PC-9 (cell line): Measurements from ENCODE around the gene PHACTR3. TPM values are rescaled to one million over a fixed set of nuclear protein-coding genes. Genes with fewer than 3 reads are reported as not detected.

Experiments used
- BruUV-seq: library from RNA; stranded (reverse); fragments of 400-500 nt; replicated peaks from 2 replicates; lab custom pipeline; 2021; lab: Mats Ljungman, UMichigan
- CTCF ChIA-PET: fragments of 300-600 bp; sonication (Branson Sonifier 250); formaldehyde crosslinking; loops from one replicate; lab custom pipeline; 2022; ENCODE audit warnings: antibody characterized with exemption; lab: Charles Lee
- POLR2A ChIA-PET: fragments of 300-600 bp; sonication (Branson Sonifier 250); formaldehyde crosslinking; loops from one replicate; lab custom pipeline; 2022; ENCODE audit warnings: antibody characterized with exemption; ENCODE audit not compliant: unreplicated experiment; lab: Charles Lee
- DNase-seq, 2 experiments: peaks; one replicate each; pipeline versions ENCODE4 v3.0.0 to v3.0.0-alpha.2; 2015 to 2022; ENCODE audit warnings: mixed read lengths in 1 of 2
- H2AFZ ChIP-seq: fragments of 200-600 bp; sonication (generic); 2 replicates; pipeline ENCODE4 v1.8.1; 2017; ENCODE audit warnings: antibody characterized with exemption
- H3F3A ChIP-seq: fragments of 200-600 bp; sonication (generic); 2 replicates; pipeline ENCODE4 v1.8.1; 2017; ENCODE audit warnings: antibody characterized with exemption, mild to moderate bottlenecking, low read depth; ENCODE audit not compliant: insufficient read depth
- H3K27ac ChIP-seq: fragments of 200-600 bp; sonication (generic); 2 replicates; pipeline ENCODE4 v1.6.1; 2016; ENCODE audit warnings: mixed run types
- H3K27me3 ChIP-seq: fragments of 200-600 bp; sonication (generic); 2 replicates; pipeline ENCODE4 v1.6.1; 2016; ENCODE audit warnings: low read depth, mixed run types; ENCODE audit not compliant: insufficient read depth
- H3K36me3 ChIP-seq: fragments of 200-600 bp; sonication (generic); 2 replicates; pipeline ENCODE4 v1.6.1; 2016; ENCODE audit warnings: low read depth, mixed run types
- H3K4me1 ChIP-seq: fragments of 200-600 bp; sonication (generic); replicated peaks from 2 replicates; pipeline ENCODE4 v1.6.1; 2016; ENCODE audit warnings: mixed run types; ENCODE audit not compliant: insufficient read depth
- H3K4me2 ChIP-seq: fragments of 200-600 bp; sonication (generic); 2 replicates; pipeline ENCODE4 v1.6.1; 2017; ENCODE audit warnings: mixed run types
- H3K4me3 ChIP-seq: fragments of 200-600 bp; sonication (generic); 2 replicates; pipeline ENCODE4 v1.6.1; 2016; ENCODE audit warnings: mixed run types
- H3K79me2 ChIP-seq: fragments of 200-600 bp; sonication (generic); 2 replicates; pipeline ENCODE4 v1.6.1; 2017; ENCODE audit warnings: low read depth, mixed run types
- H3K9me2 ChIP-seq: fragments of 200-600 bp; sonication (generic); 2 replicates; pipeline ENCODE4 v1.8.1; 2017; ENCODE audit warnings: mild to moderate bottlenecking; ENCODE audit not compliant: insufficient read depth
- H3K9me3 ChIP-seq: fragments of 200-600 bp; sonication (generic); 2 replicates; pipeline ENCODE4 v1.8.1; 2016; ENCODE audit warnings: low read depth; ENCODE audit not compliant: insufficient read depth
- H4K20me1 ChIP-seq: fragments of 200-600 bp; sonication (generic); 2 replicates; pipeline ENCODE4 v1.8.1; 2017; ENCODE audit not compliant: insufficient read depth
- CTCF ChIP-seq: fragments of 200-600 bp; sonication (generic); conservative IDR thresholded peaks from 2 replicates; pipeline ENCODE4 v1.6.1; 2017; ENCODE audit warnings: mixed run types, antibody characterized with exemption, mild to moderate bottlenecking, moderate library complexity
- EZH2 ChIP-seq: fragments of 200-600 bp; sonication (generic); IDR thresholded peaks from 2 replicates; pipeline ENCODE4 v1.8.0; 2017; ENCODE audit warnings: antibody characterized with exemption, low read depth
- intact Hi-C: fragments of 100-400 bp; cut with micrococcal nuclease; formaldehyde crosslinking; loops from one replicate; pipeline ENCODE4 v1.10.0; 2022; ENCODE audit not compliant: unreplicated experiment
- total RNA-seq: library from RNA; stranded (reverse); gene quantifications from 2 replicates; pipeline ENCODE4 v1.2.3, GENCODE V29; 2021

PHACTR3 gene
- total RNA-seq, 1 experiment from 2014 or later, result 0.41 TPM

GRCh38 chr20:59785669-59785959 is 181.3 kb downstream of the PHACTR3 start:
- POLR2A ChIA-PET, result no interaction called here
- Histone ChIP-seq H2AFZ (no peak overlapping the region), H3K79me2 (no peaks in the 10 kb centered on the region), H3K36me3 (no peaks in the 10 kb centered on the region), H4K20me1 (no peaks in the 10 kb centered on the region), H3K4me2 (no peak overlapping the region), H3K4me3 (no peak overlapping the region), H3F3A (no peaks in the 10 kb centered on the region), H3K9me3 (no peaks in the 10 kb centered on the region), H3K27ac (no peak overlapping the region), H3K4me1 (no peaks in the 10 kb centered on the region), H3K9me2 (no peaks in the 10 kb centered on the region), H3K27me3 (peaks cover 17% of the 10 kb centered on the region; the same call in 1 of the 2 replicates)
- intact Hi-C loops, result no loop called here
- TF ChIP-seq EZH2, result no peak
- TF ChIP-seq CTCF, result no peak
- no peak for DNase-seq
- CTCF ChIA-PET, result interaction anchor here (1.2 kb wide), 1 partner anchor 265 kb away, joined by 3 read pairs; no protein-coding TSS in a partner anchor
- BruUV-seq, result no TSS peak

DNA sequence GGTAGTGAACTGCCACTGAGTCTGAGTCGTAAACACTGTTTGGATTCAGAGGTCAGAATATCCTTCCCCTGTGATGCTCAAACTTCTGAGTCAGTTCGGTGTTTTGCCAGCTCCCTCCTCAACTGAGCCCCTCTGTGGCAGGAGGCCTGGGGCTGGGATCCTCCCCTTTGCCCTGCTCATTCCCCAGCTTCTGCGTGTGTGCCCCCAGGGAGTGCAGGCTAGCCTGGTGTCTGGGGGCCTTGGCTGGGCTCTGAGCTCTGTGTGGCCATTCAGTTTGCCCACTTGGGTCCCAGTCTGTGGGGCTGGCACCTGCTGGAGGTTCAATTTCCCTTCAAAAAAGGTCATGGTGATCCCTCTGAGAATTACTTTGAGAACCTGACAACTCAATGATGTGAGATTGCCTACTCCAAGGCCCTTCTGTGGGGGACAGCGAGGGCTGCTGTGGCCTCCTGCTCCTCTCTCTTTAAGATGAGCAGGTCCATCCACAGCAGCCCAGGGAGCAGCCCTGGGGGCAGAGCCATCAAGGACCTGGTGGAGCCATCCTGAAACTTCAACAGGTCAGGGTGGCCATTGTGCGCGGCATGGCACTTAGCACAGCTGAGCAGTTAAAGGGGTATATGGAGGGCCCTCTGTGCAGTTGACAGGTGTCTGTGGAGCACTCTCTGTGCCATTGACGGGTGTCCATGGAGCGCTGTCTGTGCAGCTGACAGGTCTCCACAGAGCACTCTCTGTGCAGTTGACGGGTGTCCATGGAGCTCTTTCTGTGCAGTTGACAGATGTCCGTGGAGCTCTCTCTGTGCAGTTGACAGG is 181.9 kb downstream of the PHACTR3 start:
- Histone ChIP-seq H3K79me2 (no peaks in the 10 kb centered on the region), H2AFZ (no peak overlapping the region), H3K9me2 (no peaks in the 10 kb centered on the region), H3K4me3 (no peak overlapping the region), H3K36me3 (no peaks in the 10 kb centered on the region), H3K27ac (no peak overlapping the region), H3F3A (no peaks in the 10 kb centered on the region), H4K20me1 (no peaks in the 10 kb centered on the region), H3K4me1 (no peaks in the 10 kb centered on the region), H3K27me3 (peaks cover 19% of the 10 kb centered on the region; the same call in 1 of the 2 replicates), H3K4me2 (no peak overlapping the region), H3K9me3 (no peaks in the 10 kb centered on the region)
- intact Hi-C loops, result no loop called here
- POLR2A ChIA-PET, result no interaction called here
- BruUV-seq, result no TSS peak
- no peak for DNase-seq
- CTCF ChIA-PET, result interaction anchor here (0.6 to 1.2 kb wide), 2 partner anchors 49 to 264 kb away, joined by 3 read pairs; no protein-coding TSS in a partner anchor
- TF ChIP-seq EZH2 (no peak), CTCF (no peak)

- Histone ChIP-seq H4K20me1 (no peaks in the 10 kb centered on the region), H3K36me3 (no peaks in the 10 kb centered on the region), H3K9me3 (no peaks in the 10 kb centered on the region; the same call in 1 of the 2 replicates), H3K4me1 (no peaks in the 10 kb centered on the region), H3K27me3 (peaks cover 20% of the 10 kb centered on the region; the same call in 1 of the 2 replicates), H3K79me2 (no peaks in the 10 kb centered on the region), H3K27ac (no peak overlapping the region), H2AFZ (no peak overlapping the region), H3K9me2 (no peaks in the 10 kb centered on the region), H3K4me3 (no peak overlapping the region), H3K4me2 (no peak overlapping the region), H3F3A (no peaks in the 10 kb centered on the region)
- intact Hi-C loops, result no loop called here
- no TSS peak for BruUV-seq
- no peak for TF ChIP-seq CTCF
- no peak for TF ChIP-seq EZH2
- ChIA-PET POLR2A (no interaction called here), CTCF (interaction anchor here (0.6 to 1.2 kb wide), 2 partner anchors 48 to 263 kb away, joined by 3 read pairs; no protein-coding TSS in a partner anchor)
- no peak for DNase-seq
Observed at GRCh38 chr20:59786801-59787537, 182.6 kb downstream of the PHACTR3 start.
